Activated B cell treated with CpG ODN at 0.5 μM for 24 hours (primary cell): ENCODE data around the gene RIPOR3. TPM values are rescaled to one million over a fixed set of nuclear protein-coding genes. Genes with fewer than 3 reads are reported as not detected.
A peak's percentile ranks its signal among the peaks of the same experiment; 100 is the strongest.

Experiments used
- ATAC-seq: fragments of 200-7000 bp; cut with Tn5 transposase; one replicate; pipeline ENCODE4 v1.10.0; 2021; ENCODE audit warnings: low read depth, mild to moderate bottlenecking, moderate library complexity
- CTCF ChIA-PET: fragments of 350-600 bp; sonication (Branson Sonifier 250); formaldehyde crosslinking; loops from one replicate; lab custom pipeline; 2021; ENCODE audit warnings: antibody characterized with exemption; lab: Charles Lee
- POLR2A ChIA-PET: fragments of 350-600 bp; sonication (Branson Sonifier 250); formaldehyde crosslinking; loops from one replicate; lab custom pipeline; 2021; ENCODE audit warnings: antibody characterized with exemption; lab: Charles Lee
- DNase-seq: peaks from one replicate; pipeline ENCODE4 v3.0.0; 2022
- H3K27ac Mint-ChIP-seq: one replicate; pipeline ENCODE4 v1.8.0; 2020; ENCODE audit warnings: mixed read lengths
- H3K27me3 Mint-ChIP-seq: one replicate; pipeline ENCODE4 v1.8.0; 2021; ENCODE audit warnings: mixed read lengths
- H3K36me3 Mint-ChIP-seq: one replicate; pipeline ENCODE4 v1.8.0; 2021; ENCODE audit warnings: low read depth, mixed read lengths
- H3K4me1 Mint-ChIP-seq: one replicate; pipeline ENCODE4 v1.8.0; 2021; ENCODE audit warnings: mixed read lengths
- H3K4me3 Mint-ChIP-seq: one replicate; pipeline ENCODE4 v1.8.0; 2020; ENCODE audit warnings: mild to moderate bottlenecking, mixed read lengths
- H3K9me3 Mint-ChIP-seq: one replicate; pipeline ENCODE4 v1.8.0; 2020; ENCODE audit warnings: mixed read lengths
- intact Hi-C: fragments of 100-400 bp; cut with micrococcal nuclease; formaldehyde crosslinking; loops from one replicate; pipeline ENCODE4 v1.15.1; 2024
- total RNA-seq: library from RNA; stranded (reverse); gene quantifications from 2 replicates; pipeline ENCODE4 v1.2.3, GENCODE V29; 2022
- TF ChIP-seq, protein P1 (sequence below): fragments of 200-600 bp; IDR thresholded peaks from one replicate; pipeline ENCODE4 v1.8.0; 2022; ENCODE audit warnings: antibody characterized with exemption, mild to moderate bottlenecking

The RIPOR3 gene
- total RNA-seq, 1 donor from 2014 or later = not detected

- CTCF ChIA-PET = interaction anchor here (1.2 kb wide), 1 partner anchor 40 kb away, joined by 3 read pairs; no protein-coding TSS in a partner anchor
- ATAC-seq (no peak), DNase-seq (no peak)
- H3K27me3 Mint-ChIP-seq = peaks cover 4% of the 10 kb centered on the region
- POLR2A ChIA-PET = no interaction called here
- no peaks in the 10 kb centered on the region for H3K4me1 Mint-ChIP-seq
- H3K9me3 Mint-ChIP-seq = no peaks in the 10 kb centered on the region
- TF ChIP-seq, protein P1, sequence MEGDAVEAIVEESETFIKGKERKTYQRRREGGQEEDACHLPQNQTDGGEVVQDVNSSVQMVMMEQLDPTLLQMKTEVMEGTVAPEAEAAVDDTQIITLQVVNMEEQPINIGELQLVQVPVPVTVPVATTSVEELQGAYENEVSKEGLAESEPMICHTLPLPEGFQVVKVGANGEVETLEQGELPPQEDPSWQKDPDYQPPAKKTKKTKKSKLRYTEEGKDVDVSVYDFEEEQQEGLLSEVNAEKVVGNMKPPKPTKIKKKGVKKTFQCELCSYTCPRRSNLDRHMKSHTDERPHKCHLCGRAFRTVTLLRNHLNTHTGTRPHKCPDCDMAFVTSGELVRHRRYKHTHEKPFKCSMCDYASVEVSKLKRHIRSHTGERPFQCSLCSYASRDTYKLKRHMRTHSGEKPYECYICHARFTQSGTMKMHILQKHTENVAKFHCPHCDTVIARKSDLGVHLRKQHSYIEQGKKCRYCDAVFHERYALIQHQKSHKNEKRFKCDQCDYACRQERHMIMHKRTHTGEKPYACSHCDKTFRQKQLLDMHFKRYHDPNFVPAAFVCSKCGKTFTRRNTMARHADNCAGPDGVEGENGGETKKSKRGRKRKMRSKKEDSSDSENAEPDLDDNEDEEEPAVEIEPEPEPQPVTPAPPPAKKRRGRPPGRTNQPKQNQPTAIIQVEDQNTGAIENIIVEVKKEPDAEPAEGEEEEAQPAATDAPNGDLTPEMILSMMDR = no peak
- no peak overlapping the region for H3K27ac Mint-ChIP-seq
- intact Hi-C loops = loop anchor here (1.0 to 5.0 kb wide), 3 partner anchors 175 to 451 kb away; partner anchors contain the start of gene CEBPB
- H3K4me3 Mint-ChIP-seq = no peak overlapping the region
- H3K36me3 Mint-ChIP-seq = no peaks in the 10 kb centered on the region
Observed at GRCh38 chr20:50636601-50637540, 54.5 kb downstream of the RIPOR3 start.

GRCh38 chr20:50635676-50636600 is 55.4 kb downstream of the RIPOR3 start:
- H3K36me3 Mint-ChIP-seq = no peaks in the 10 kb centered on the region
- peak; percentile 56 for DNase-seq
- TF ChIP-seq, protein P1 = peak; percentile 22
- H3K4me3 Mint-ChIP-seq = no peak overlapping the region
- H3K4me1 Mint-ChIP-seq = no peaks in the 10 kb centered on the region
- no peak overlapping the region for H3K27ac Mint-ChIP-seq
- POLR2A ChIA-PET = no interaction called here
- CTCF ChIA-PET = interaction anchor here (1.1 to 1.3 kb wide), 3 partner anchors 39 to 450 kb away, joined by 3 to 4 read pairs (median 3); no protein-coding TSS in a partner anchor
- H3K9me3 Mint-ChIP-seq = no peaks in the 10 kb centered on the region
- ATAC-seq = peak; percentile 76
- H3K27me3 Mint-ChIP-seq = no peaks in the 10 kb centered on the region
- intact Hi-C loops = loop anchor here (1.0 to 5.0 kb wide), 3 partner anchors 174 to 450 kb away; partner anchors contain the start of gene CEBPB

DNA sequence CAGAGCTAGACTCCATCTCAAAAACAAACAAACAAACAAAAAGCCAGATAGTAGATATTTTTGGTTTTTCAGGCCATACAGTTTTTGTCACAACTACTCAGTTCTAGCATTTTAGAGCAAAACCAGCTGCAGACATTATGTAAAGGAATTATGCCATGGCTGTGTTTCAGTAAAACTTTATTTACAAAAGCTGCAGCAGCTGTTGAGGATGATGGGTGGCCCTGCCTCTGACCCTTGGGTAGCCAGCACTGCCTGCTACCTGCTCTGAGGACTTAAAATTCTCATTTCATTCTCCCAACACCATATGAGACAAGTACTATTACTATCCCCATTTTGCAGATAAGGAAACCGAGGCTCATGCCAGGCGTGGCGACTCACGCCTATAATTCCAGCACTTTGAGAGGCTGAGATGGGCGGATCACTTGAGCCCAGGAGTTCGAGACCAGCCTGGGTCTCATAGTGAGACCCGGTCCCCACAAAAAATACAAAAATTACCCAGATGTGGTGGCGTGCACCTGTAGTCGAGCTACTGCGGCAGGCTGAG is 56.3 kb downstream of the RIPOR3 start:
- H3K4me1 Mint-ChIP-seq = no peaks in the 10 kb centered on the region
- H3K27me3 Mint-ChIP-seq = no peaks in the 10 kb centered on the region
- ChIA-PET CTCF (interaction anchor here (1.1 to 1.3 kb wide), 3 partner anchors 38 to 449 kb away, joined by 3 to 4 read pairs (median 3); no protein-coding TSS in a partner anchor), POLR2A (interaction anchor here (0.5 kb wide), 1 partner anchor 126 kb away, joined by 8 read pairs; no protein-coding TSS in a partner anchor)
- DNase-seq (no peak), ATAC-seq (no peak)
- H3K4me3 Mint-ChIP-seq = no peak overlapping the region
- H3K27ac Mint-ChIP-seq = no peak overlapping the region
- intact Hi-C loops = loop anchor here (5.0 kb wide), 1 partner anchor 173 kb away; no protein-coding TSS in a partner anchor
- no peaks in the 10 kb centered on the region for H3K36me3 Mint-ChIP-seq
- TF ChIP-seq, protein P1 = no peak
- no peaks in the 10 kb centered on the region for H3K9me3 Mint-ChIP-seq

- H3K4me3 Mint-ChIP-seq = no peak overlapping the region
- H3K27ac Mint-ChIP-seq = no peak overlapping the region
- ChIA-PET POLR2A (no interaction called here), CTCF (no interaction called here)
- intact Hi-C loops = no loop called here
- H3K9me3 Mint-ChIP-seq = no peaks in the 10 kb centered on the region
- H3K27me3 Mint-ChIP-seq = no peaks in the 10 kb centered on the region
- H3K4me1 Mint-ChIP-seq = no peaks in the 10 kb centered on the region
- DNase-seq (no peak), ATAC-seq (no peak)
- TF ChIP-seq, protein P1 = no peak
- H3K36me3 Mint-ChIP-seq = no peaks in the 10 kb centered on the region
Observed at GRCh38 chr20:50634191-50634590, 57.2 kb downstream of the RIPOR3 start.
